Cardiac muscle cell (in vitro differentiated cells and primary cell): ENCODE measurements around the gene TTC28. TPM values are rescaled to one million over a fixed set of nuclear protein-coding genes. Genes with fewer than 3 reads are reported as not detected.
"Not testable (repeated sequence)": the region's sequence is repeated elsewhere in the genome, so short reads cannot be mapped to it uniquely, and the experiment has no call there.

Source experiments
- DNase-seq, 2 donors: peaks; one replicate each; pipeline versions ENCODE4 v3.0.0 to v3.0.0-alpha.2; 2010 to 2017; ENCODE audit warnings: low read depth in 1 of 2, low spot score in 1 of 2
- H3K27ac ChIP-seq: fragments of 200-600 bp; sonication (generic); 2 replicates; pipeline ENCODE4 v1.5.1; 2016
- H3K27me3 ChIP-seq: fragments of 200-600 bp; sonication (generic); 2 replicates; pipeline ENCODE4 v1.6.0; 2016; ENCODE audit warnings: control low read depth
- H3K36me3 ChIP-seq: fragments of 200-600 bp; sonication (generic); 2 replicates; pipeline ENCODE4 v1.5.1; 2016; ENCODE audit warnings: control low read depth
- H3K4me1 ChIP-seq: fragments of 200-600 bp; sonication (generic); 2 replicates; pipeline ENCODE4 v1.8.1; 2017; ENCODE audit warnings: low read depth, mild to moderate bottlenecking, mixed run types
- H3K4me3 ChIP-seq: fragments of 200-600 bp; sonication (generic); 2 replicates; pipeline ENCODE4 v1.5.1; 2016; ENCODE audit warnings: mild to moderate bottlenecking
- H3K9me3 ChIP-seq: fragments of 200-600 bp; sonication (generic); 2 replicates; pipeline ENCODE4 v1.5.1; 2017; ENCODE audit warnings: low read depth, mild to moderate bottlenecking, control low read depth
- CTCF ChIP-seq: IDR thresholded peaks from 2 replicates; pipeline ENCODE4 v1.5.1; 2012; ENCODE audit warnings: low read depth, mild to moderate bottlenecking, low read length
- polyA plus RNA-seq: library from polyadenylated mRNA; unstranded; fragments of >200 nt; fragmentation: Nextera tagmentation; extraction: Ambion mirVana; gene quantifications from 2 replicates; pipeline ENCODE4 v1.2.1, GENCODE V29; 2016
- total RNA-seq: library from RNA; depleted of rRNA; stranded (reverse); fragments of >200 nt; gene quantifications from 2 replicates; pipeline ENCODE4 v1.2.3, GENCODE V29; 2016

Gene TTC28
- total and polyA plus RNA-seq, 2 experiments from 2014 or later = 27.3 to 109 TPM

- Histone ChIP-seq H3K27me3 (no peaks in the 10 kb centered on the region), H3K9me3 (no peaks in the 10 kb centered on the region), H3K4me1 (no peaks in the 10 kb centered on the region), H3K27ac (no peak overlapping the region), H3K36me3 (no peaks in the 10 kb centered on the region), H3K4me3 (no peak overlapping the region)
- no peak for TF ChIP-seq CTCF
- DNase-seq = no peak
Observed at GRCh38 chr22:28619236-28619635, 60.4 kb downstream of the TTC28 start.

GRCh38 chr22:28615423-28615822 is 64.2 kb downstream of the TTC28 start:
- H3K36me3 ChIP-seq, DNase-seq, H3K9me3 ChIP-seq, H3K4me1 ChIP-seq, H3K27me3 ChIP-seq, H3K27ac ChIP-seq, H3K4me3 ChIP-seq: not testable (repeated sequence)

- H3K9me3 ChIP-seq = no peaks in the 10 kb centered on the region
Observed at GRCh38 chr22:28609921-28610320, 69.7 kb downstream of the TTC28 start.

GRCh38 chr22:28608546-28608945 is 71.1 kb downstream of the TTC28 start:
- no peaks in the 10 kb centered on the region for H3K27me3 ChIP-seq
- H3K36me3 ChIP-seq = no peaks in the 10 kb centered on the region
- H3K27ac ChIP-seq = peak overlapping the region; percentile 92
- no peak for TF ChIP-seq CTCF
- DNase-seq = peak in 1 of 2 donors; percentile 8
- H3K9me3 ChIP-seq = no peaks in the 10 kb centered on the region
- H3K4me3 ChIP-seq = no peak overlapping the region
- H3K4me1 ChIP-seq = peaks cover 27% of the 10 kb centered on the region

More at GRCh38 chr22:28609921-28610320, 69.7 kb downstream of the TTC28 start:
- DNase-seq = no peak
- H3K27ac ChIP-seq = peak overlapping the region; percentile 8
- H3K36me3 ChIP-seq = no peaks in the 10 kb centered on the region
- H3K27me3 ChIP-seq = no peaks in the 10 kb centered on the region
- H3K4me3 ChIP-seq = no peak overlapping the region
- TF ChIP-seq CTCF = no peak
- H3K4me1 ChIP-seq = peaks cover 27% of the 10 kb centered on the region

GRCh38 chr22:28607795-28608194 is 71.8 kb downstream of the TTC28 start:
- no peak for DNase-seq
- Histone ChIP-seq H3K4me1 (peaks cover 27% of the 10 kb centered on the region), H3K27ac (peak overlapping the region; percentile 92), H3K27me3 (no peaks in the 10 kb centered on the region), H3K9me3 (no peaks in the 10 kb centered on the region), H3K4me3 (no peak overlapping the region), H3K36me3 (no peaks in the 10 kb centered on the region)
- no peak for TF ChIP-seq CTCF

- no peaks in the 10 kb centered on the region for H3K36me3 ChIP-seq
- H3K27ac ChIP-seq = no peak overlapping the region
- peaks cover 27% of the 10 kb centered on the region for H3K4me1 ChIP-seq
- no peak for DNase-seq
- TF ChIP-seq CTCF = no peak
- no peaks in the 10 kb centered on the region for H3K27me3 ChIP-seq
- no peaks in the 10 kb centered on the region for H3K9me3 ChIP-seq
- H3K4me3 ChIP-seq = no peak overlapping the region
Observed at GRCh38 chr22:28604966-28605761, 74.5 kb downstream of the TTC28 start.
